Activated CD4-positive, alpha-beta T cell treated with anti-CD3 and anti-CD28 coated beads, Interleukin-2, amount 10 ng/mL, durations not matched to agents 24 days and 14 days (primary cell): ENCODE measurements around the gene OTOG. TPM values are rescaled to one million over a fixed set of nuclear protein-coding genes. Genes with fewer than 3 reads are reported as not detected.

Experiments used
- DNase-seq: peaks from one replicate; pipeline ENCODE4 v3.0.0; 2022
- H3K27ac Mint-ChIP-seq: one replicate; pipeline ENCODE4 v1.8.0; 2022; ENCODE audit warnings: mild to moderate bottlenecking, mixed read lengths
- H3K27me3 Mint-ChIP-seq: one replicate; pipeline ENCODE4 v1.8.0; 2022; ENCODE audit warnings: mixed read lengths
- H3K36me3 Mint-ChIP-seq: one replicate; pipeline ENCODE4 v1.8.0; 2022; ENCODE audit warnings: low read depth, mild to moderate bottlenecking, mixed read lengths
- H3K4me1 Mint-ChIP-seq: one replicate; pipeline ENCODE4 v1.8.0; 2021; ENCODE audit warnings: mixed read lengths
- H3K4me3 Mint-ChIP-seq: one replicate; pipeline ENCODE4 v1.8.0; 2022; ENCODE audit warnings: mild to moderate bottlenecking, moderate library complexity, mixed read lengths
- H3K9me3 Mint-ChIP-seq: one replicate; pipeline ENCODE4 v1.8.0; 2021; ENCODE audit warnings: mixed read lengths
- intact Hi-C: fragments of 100-400 bp; cut with micrococcal nuclease; formaldehyde crosslinking; loops from one replicate; pipeline ENCODE4 v1.15.1; 2023
- total RNA-seq: library from RNA; stranded (reverse); gene quantifications from 2 replicates; pipeline ENCODE4 v1.2.3, GENCODE V29; 2022

The OTOG gene
- total RNA-seq, 1 donor from 2014 or later, result not detected

GRCh38 chr11:17668166-17668565 is 121.1 kb downstream of the OTOG start:
- intact Hi-C loops, result no loop called here
- Mint-ChIP-seq H3K36me3 (no peaks in the 10 kb centered on the region), H3K9me3 (no peaks in the 10 kb centered on the region), H3K4me3 (no peak overlapping the region), H3K27ac (no peak overlapping the region), H3K4me1 (no peaks in the 10 kb centered on the region), H3K27me3 (peaks cover 24% of the 10 kb centered on the region)
- no peak for DNase-seq

GRCh38 chr11:17672469-17672868 is 125.4 kb downstream of the OTOG start:
- no peaks in the 10 kb centered on the region for H3K4me1 Mint-ChIP-seq
- no peak overlapping the region for H3K4me3 Mint-ChIP-seq
- intact Hi-C loops, result no loop called here
- peak; percentile 25 for DNase-seq
- H3K27ac Mint-ChIP-seq, result no peak overlapping the region
- H3K9me3 Mint-ChIP-seq, result no peaks in the 10 kb centered on the region
- no peaks in the 10 kb centered on the region for H3K36me3 Mint-ChIP-seq
- H3K27me3 Mint-ChIP-seq, result peaks cover 8% of the 10 kb centered on the region

GRCh38 chr11:17673951-17674350 is 126.9 kb downstream of the OTOG start:
- no peak overlapping the region for H3K4me3 Mint-ChIP-seq
- no peaks in the 10 kb centered on the region for H3K9me3 Mint-ChIP-seq
- no peaks in the 10 kb centered on the region for H3K36me3 Mint-ChIP-seq
- H3K4me1 Mint-ChIP-seq, result no peaks in the 10 kb centered on the region
- H3K27me3 Mint-ChIP-seq, result peaks cover 11% of the 10 kb centered on the region
- no peak overlapping the region for H3K27ac Mint-ChIP-seq
- DNase-seq, result no peak
- intact Hi-C loops, result no loop called here

- peak; percentile 8 for DNase-seq
- Mint-ChIP-seq H3K36me3 (no peaks in the 10 kb centered on the region), H3K27me3 (peaks cover 8% of the 10 kb centered on the region), H3K9me3 (no peaks in the 10 kb centered on the region), H3K4me1 (no peaks in the 10 kb centered on the region), H3K27ac (no peak overlapping the region), H3K4me3 (no peak overlapping the region)
- intact Hi-C loops, result no loop called here
Measured at GRCh38 chr11:17682848-17683247, 135.8 kb downstream of the OTOG start.

GRCh38 chr11:17683377-17684161 is 136.5 kb downstream of the OTOG start:
- intact Hi-C loops, result no loop called here
- Mint-ChIP-seq H3K9me3 (no peaks in the 10 kb centered on the region), H3K36me3 (no peaks in the 10 kb centered on the region), H3K27ac (no peak overlapping the region), H3K4me1 (no peaks in the 10 kb centered on the region), H3K27me3 (peaks cover 8% of the 10 kb centered on the region), H3K4me3 (no peak overlapping the region)
- peak; percentile 37 for DNase-seq

- H3K27ac Mint-ChIP-seq, result no peak overlapping the region
- no peaks in the 10 kb centered on the region for H3K4me1 Mint-ChIP-seq
- peak; percentile 23 for DNase-seq
- peaks cover 5% of the 10 kb centered on the region for H3K27me3 Mint-ChIP-seq
- H3K4me3 Mint-ChIP-seq, result no peak overlapping the region
- intact Hi-C loops, result no loop called here
- H3K9me3 Mint-ChIP-seq, result no peaks in the 10 kb centered on the region
- no peaks in the 10 kb centered on the region for H3K36me3 Mint-ChIP-seq
Measured at GRCh38 chr11:17684550-17684949, 137.5 kb downstream of the OTOG start.

GRCh38 chr11:17686231-17686980 is 139.3 kb downstream of the OTOG start:
- Mint-ChIP-seq H3K36me3 (no peaks in the 10 kb centered on the region), H3K4me3 (no peak overlapping the region), H3K9me3 (no peaks in the 10 kb centered on the region), H3K27ac (no peak overlapping the region), H3K4me1 (no peaks in the 10 kb centered on the region), H3K27me3 (peaks cover 5% of the 10 kb centered on the region)
- intact Hi-C loops, result no loop called here
- DNase-seq, result no peak

- no peak overlapping the region for H3K27ac Mint-ChIP-seq
- peaks cover 8% of the 10 kb centered on the region for H3K27me3 Mint-ChIP-seq
- H3K36me3 Mint-ChIP-seq, result no peaks in the 10 kb centered on the region
- no peaks in the 10 kb centered on the region for H3K4me1 Mint-ChIP-seq
- H3K9me3 Mint-ChIP-seq, result no peaks in the 10 kb centered on the region
- intact Hi-C loops, result no loop called here
- DNase-seq, result peak; percentile 23
- no peak overlapping the region for H3K4me3 Mint-ChIP-seq
Measured at GRCh38 chr11:17687946-17688670, 141.0 kb downstream of the OTOG start.

GRCh38 chr11:17691550-17691949 is 144.5 kb downstream of the OTOG start:
- intact Hi-C loops, result no loop called here
- no peak overlapping the region for H3K4me3 Mint-ChIP-seq
- H3K4me1 Mint-ChIP-seq, result no peaks in the 10 kb centered on the region
- no peak for DNase-seq
- H3K27ac Mint-ChIP-seq, result no peak overlapping the region
- no peaks in the 10 kb centered on the region for H3K9me3 Mint-ChIP-seq
- H3K36me3 Mint-ChIP-seq, result no peaks in the 10 kb centered on the region
- peaks cover 35% of the 10 kb centered on the region for H3K27me3 Mint-ChIP-seq

GRCh38 chr11:17691976-17692375 is 144.9 kb downstream of the OTOG start:
- Mint-ChIP-seq H3K9me3 (no peaks in the 10 kb centered on the region), H3K36me3 (no peaks in the 10 kb centered on the region), H3K4me3 (no peak overlapping the region), H3K27ac (no peak overlapping the region), H3K27me3 (peaks cover 39% of the 10 kb centered on the region), H3K4me1 (no peaks in the 10 kb centered on the region)
- intact Hi-C loops, result no loop called here
- no peak for DNase-seq

- Mint-ChIP-seq H3K36me3 (no peaks in the 10 kb centered on the region), H3K27ac (no peak overlapping the region), H3K27me3 (peaks cover 46% of the 10 kb centered on the region), H3K4me3 (no peak overlapping the region), H3K9me3 (no peaks in the 10 kb centered on the region), H3K4me1 (no peaks in the 10 kb centered on the region)
- intact Hi-C loops, result no loop called here
- no peak for DNase-seq
Measured at GRCh38 chr11:17692931-17693330, 145.9 kb downstream of the OTOG start.

GRCh38 chr11:17693531-17693930 is 146.5 kb downstream of the OTOG start:
- H3K36me3 Mint-ChIP-seq, result no peaks in the 10 kb centered on the region
- no peaks in the 10 kb centered on the region for H3K4me1 Mint-ChIP-seq
- no peaks in the 10 kb centered on the region for H3K9me3 Mint-ChIP-seq
- no peak overlapping the region for H3K4me3 Mint-ChIP-seq
- DNase-seq, result no peak
- H3K27me3 Mint-ChIP-seq, result peaks cover 49% of the 10 kb centered on the region
- intact Hi-C loops, result no loop called here
- no peak overlapping the region for H3K27ac Mint-ChIP-seq

GRCh38 chr11:17694494-17695110 is 147.5 kb downstream of the OTOG start:
- no peaks in the 10 kb centered on the region for H3K36me3 Mint-ChIP-seq
- no peaks in the 10 kb centered on the region for H3K9me3 Mint-ChIP-seq
- no peak for DNase-seq
- intact Hi-C loops, result no loop called here
- no peaks in the 10 kb centered on the region for H3K4me1 Mint-ChIP-seq
- H3K27ac Mint-ChIP-seq, result no peak overlapping the region
- peaks cover 49% of the 10 kb centered on the region for H3K27me3 Mint-ChIP-seq
- no peak overlapping the region for H3K4me3 Mint-ChIP-seq
